ENCODE data around the gene INSM2.

Gene INSM2, protein sequence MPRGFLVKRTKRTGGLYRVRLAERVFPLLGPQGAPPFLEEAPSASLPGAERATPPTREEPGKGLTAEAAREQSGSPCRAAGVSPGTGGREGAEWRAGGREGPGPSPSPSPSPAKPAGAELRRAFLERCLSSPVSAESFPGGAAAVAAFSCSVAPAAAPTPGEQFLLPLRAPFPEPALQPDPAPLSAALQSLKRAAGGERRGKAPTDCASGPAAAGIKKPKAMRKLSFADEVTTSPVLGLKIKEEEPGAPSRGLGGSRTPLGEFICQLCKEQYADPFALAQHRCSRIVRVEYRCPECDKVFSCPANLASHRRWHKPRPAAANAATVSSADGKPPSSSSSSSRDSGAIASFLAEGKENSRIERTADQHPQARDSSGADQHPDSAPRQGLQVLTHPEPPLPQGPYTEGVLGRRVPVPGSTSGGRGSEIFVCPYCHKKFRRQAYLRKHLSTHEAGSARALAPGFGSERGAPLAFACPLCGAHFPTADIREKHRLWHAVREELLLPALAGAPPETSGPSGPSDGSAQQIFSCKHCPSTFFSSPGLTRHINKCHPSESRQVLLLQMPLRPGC

GRCh38 chr14:35533357-35534207 lies at the start of gene INSM2:
TSS of gene INSM2 (plus strand) at chr14:35534164. CDS start at chr14:35534253, 89 bp downstream.
- peak; percentile 94 for DNase-seq

GRCh38 chr14:35492569-35493014 lies 41.4 kb upstream of the INSM2 start:
- DNase-seq: no peak

DNA sequence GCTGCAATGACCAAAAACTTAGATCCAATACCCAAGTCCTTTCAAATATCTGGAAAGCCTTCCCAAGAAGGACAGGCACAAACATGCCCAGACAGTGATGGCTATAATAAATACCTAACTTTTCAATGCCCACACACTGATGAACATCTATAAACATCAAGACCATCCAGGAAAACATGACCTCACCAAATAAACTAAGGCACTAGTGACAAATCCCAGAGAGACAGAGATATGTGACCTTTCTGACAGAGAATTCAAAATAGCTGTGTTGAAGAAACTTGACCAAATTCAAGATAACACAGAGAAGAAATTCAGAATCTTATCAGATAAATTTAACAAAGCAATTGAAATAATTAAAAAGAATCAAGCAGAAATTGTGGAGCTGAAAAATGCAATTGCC lies 38.7 kb upstream of the INSM2 start:
- no peak for DNase-seq

DNA sequence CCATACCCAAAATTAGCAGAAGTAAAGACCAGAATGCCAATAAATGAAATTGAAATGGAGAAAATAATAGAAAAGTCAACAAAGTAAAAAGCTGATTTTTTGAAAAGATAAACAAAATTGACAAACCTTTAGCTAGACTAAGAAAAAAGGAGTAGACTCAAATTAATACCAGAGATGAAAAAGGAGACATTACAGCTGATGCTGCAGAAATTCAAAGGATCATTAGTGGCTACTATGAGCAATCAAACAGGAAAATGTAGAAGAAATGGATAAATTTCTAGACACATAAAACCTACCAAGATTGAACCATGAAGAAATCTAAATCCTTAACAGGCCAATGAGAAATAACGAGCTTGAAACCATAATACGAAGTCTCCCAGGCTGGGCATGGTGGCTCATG lies 34.8 kb upstream of the INSM2 start:
- DNase-seq: no peak

DNA sequence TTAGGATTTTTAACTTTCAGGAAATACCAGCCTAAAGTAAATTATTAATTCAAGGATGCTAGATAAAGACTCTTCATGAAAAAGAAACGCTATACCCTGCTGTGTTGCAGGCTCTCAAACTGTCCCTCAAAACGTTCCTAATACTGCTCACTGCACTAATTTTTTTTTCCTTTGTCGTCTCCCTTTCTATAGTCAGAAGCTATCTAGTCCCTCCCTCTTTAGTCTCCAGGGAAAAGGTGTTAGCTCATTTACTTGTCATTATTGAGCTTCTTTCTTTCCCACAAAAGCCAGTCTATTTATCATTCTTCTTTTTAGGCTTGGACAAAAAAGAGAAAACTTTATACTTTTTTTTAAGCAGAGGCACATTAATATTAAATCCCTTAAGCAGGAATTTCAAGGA lies 30.3 kb upstream of the INSM2 start:
- peak; percentile 55 for DNase-seq

DNA sequence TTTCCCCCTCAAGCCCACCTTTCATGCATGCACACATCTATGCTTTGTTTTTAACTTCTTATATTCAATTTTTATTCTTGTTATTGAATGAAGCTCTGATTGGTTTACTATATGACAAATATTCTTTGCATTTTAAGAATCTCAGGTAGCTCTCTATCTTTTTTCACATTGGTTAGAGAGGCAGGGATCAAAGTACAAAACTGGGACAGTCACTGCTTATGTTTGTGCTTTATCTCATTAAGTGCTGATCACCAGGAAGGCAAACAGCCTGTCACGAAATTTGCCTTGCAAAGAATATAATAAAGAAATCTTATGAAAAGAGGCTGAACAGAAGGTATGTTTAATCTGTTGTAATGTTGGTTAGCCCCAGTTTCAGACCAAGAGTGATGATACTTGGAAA lies 29.7 kb upstream of the INSM2 start:
- peak; percentile 67 for DNase-seq

GRCh38 chr14:35506461-35506860 lies 27.5 kb upstream of the INSM2 start:
- DNase-seq: no peak

DNA sequence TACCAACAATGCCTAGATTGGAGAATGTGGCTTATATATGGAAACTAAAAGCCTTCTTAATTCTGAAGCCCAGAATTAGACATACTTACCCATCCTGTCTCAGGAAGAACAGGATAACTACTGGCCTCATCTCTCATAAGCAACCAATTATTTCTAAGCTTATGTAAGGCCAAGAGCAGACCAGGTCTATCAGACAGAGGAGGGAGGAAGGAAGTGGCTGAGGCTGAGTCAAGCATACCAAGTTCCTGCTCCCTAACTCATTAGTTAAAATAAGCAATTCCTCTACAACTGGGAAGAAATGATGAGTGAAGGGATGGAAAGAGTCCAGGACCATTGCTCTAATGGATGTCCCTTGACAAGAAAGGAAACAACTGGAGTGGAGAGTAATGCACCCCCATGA lies 27.0 kb upstream of the INSM2 start:
- DNase-seq: no peak

- DNase-seq: no peak
Observed at GRCh38 chr14:35509846-35510245, 24.1 kb upstream of the INSM2 start.

- no peak for DNase-seq
Observed at GRCh38 chr14:35512765-35513164, 21.2 kb upstream of the INSM2 start.

DNA sequence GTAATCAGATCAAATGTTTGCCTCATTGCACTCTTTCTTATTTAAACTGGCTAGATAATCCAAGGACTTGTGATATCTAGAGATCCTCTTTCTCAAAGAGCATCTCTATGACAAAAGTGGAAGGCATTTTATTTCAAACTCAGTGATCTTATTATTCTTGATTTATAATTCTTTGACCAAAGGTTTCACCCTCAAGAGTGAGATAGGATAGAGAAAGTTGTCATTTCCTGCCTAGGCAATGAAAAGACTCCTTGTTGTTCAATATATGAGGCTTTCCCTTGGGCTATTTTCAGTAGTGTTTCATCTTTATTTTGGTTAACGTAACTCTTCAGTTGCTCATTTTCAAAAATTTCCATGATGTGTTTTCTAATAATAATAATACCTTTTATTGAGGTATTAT lies 18.0 kb upstream of the INSM2 start:
- DNase-seq: no peak

DNA sequence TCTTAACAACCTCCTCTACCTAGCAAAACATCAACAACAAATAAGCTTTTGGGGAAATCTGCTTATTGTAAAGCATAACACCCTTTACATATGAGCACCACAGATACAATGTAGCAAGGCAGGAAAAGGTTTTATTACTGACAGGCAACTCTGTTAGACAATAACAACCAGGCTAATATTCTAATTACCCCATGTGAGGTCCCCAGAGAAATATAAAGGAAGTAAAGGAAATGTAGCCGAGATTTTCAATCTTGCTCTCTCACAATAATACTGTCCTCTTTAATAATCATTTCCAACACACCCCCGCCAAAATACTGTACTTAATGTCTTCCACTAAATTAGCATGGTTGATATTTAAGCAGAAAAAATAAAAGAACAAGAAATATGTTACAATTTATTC lies 14.0 kb upstream of the INSM2 start:
- no peak for DNase-seq

DNA sequence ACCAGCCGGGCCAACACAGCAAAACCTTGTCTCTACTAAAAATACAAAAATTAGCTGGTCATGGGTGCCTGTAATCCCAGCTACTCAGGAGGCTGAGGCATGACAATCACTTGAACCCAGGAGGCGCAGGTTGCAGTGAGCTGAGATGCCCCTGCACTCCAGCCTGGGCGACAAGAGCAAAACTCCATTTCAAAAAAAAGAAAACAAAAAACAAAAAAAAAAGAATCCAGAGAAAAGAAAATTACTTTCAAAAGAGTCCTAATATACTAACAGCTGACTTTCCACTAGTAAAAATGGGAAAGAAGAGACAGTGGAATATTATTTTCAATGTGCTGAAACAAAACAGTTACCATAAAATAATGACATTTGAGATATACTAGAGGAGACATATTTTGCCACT lies 8.3 kb upstream of the INSM2 start:
- DNase-seq: no peak

DNA sequence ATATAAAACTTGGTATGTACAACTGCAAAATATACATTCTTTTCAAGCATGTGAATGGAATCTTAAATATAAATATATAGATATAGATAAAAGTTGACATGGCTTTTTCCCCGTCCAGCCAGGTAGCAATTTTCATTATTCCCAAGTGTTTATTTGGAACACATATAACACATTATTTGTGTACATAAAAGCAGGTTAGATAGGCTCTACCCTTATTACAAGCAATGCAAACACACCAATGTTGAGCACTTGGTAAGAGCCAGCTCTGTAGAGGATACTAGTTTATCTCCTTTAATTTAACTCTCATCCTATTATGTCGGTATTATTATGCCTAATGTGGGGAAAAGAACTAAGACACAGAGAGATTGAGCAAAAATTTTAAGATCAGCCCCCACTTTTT lies 7.0 kb upstream of the INSM2 start:
- no peak for DNase-seq

- no peak for DNase-seq
Observed at GRCh38 chr14:35531960-35532747, 1.8 kb upstream of the INSM2 start.

GRCh38 chr14:35532783-35533356 lies 1.1 kb upstream of the INSM2 start:
- no peak for DNase-seq

DNA sequence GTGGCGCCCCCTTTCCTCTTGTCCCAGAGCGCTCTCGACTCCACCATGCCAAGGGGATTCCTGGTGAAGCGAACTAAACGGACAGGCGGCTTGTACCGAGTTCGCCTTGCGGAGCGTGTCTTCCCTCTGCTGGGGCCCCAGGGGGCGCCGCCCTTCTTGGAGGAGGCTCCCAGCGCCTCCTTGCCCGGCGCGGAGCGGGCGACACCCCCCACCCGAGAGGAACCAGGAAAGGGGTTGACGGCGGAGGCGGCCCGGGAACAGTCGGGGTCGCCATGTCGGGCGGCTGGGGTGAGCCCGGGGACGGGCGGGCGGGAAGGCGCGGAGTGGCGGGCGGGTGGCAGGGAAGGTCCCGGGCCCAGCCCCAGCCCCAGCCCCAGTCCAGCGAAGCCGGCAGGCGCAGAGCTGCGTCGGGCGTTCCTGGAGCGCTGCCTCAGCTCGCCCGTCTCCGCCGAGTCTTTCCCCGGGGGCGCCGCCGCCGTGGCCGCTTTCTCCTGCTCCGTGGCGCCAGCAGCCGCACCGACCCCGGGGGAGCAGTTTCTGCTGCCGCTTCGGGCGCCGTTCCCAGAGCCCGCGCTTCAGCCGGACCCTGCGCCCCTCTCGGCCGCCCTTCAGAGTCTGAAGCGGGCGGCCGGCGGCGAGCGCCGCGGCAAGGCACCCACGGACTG lies 376 bp downstream of the INSM2 start:
- DNase-seq: peak; percentile 45

GRCh38 chr14:35534873-35535482 lies 1.0 kb downstream of the INSM2 start:
- DNase-seq: peak; percentile 45

DNA sequence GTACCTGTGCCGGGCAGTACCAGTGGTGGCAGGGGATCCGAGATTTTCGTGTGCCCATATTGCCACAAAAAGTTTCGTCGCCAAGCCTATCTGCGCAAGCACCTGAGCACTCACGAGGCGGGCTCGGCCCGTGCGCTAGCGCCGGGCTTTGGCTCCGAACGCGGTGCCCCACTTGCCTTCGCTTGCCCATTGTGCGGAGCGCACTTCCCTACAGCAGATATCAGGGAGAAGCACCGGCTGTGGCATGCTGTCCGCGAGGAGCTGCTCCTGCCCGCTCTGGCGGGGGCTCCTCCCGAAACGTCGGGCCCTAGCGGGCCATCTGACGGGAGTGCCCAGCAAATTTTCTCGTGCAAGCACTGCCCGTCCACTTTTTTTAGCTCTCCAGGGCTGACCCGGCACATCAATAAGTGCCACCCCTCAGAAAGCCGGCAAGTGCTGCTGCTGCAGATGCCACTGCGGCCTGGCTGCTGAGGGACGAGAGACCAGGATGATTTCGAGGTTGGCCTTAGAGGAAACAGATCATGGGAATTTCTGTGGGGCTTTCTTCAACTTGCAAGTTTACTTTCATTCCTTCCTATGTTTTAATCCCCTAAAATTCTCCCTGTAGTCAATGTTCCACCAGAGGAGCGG lies 1.6 kb downstream of the INSM2 start:
- peak; percentile 69 for DNase-seq

DNA sequence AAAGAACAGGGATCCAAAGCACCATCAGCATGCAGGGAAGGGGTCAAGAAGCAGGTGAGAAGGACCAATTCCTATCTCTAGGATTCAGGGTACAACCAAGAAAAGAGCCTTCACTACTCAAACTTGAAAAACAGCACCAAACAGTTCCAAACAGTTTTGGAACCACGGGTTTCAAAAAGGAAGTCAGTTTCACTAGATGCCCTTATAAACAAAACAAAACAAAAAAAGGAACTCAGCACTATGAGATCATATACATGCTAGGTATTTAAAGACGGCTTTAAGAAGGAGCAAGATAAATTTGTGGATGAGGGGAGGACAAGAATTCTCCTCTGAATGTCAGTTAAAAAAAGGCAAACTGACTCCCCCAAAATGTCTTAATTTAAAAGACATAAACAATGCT lies 6.0 kb downstream of the INSM2 start:
- no peak for DNase-seq

- DNase-seq: no peak
Observed at GRCh38 chr14:35543006-35543405, 9.0 kb downstream of the INSM2 start.
